H9 (cell line): ENCODE data around the gene SERPING1. TPM values are rescaled to one million over a fixed set of nuclear protein-coding genes. Genes with fewer than 3 reads are reported as not detected.

Experiments
- DNase-seq: peaks from one replicate; pipeline ENCODE4 v3.0.0-alpha.2; 2017
- H2AFZ ChIP-seq: one replicate; pipeline ENCODE4 v1.6.1; 2013; ENCODE audit warnings: mild to moderate bottlenecking, low read length, control low read depth, moderate library complexity
- H2AK5ac ChIP-seq: 2 replicates; pipeline ENCODE4 v1.6.1; 2013; ENCODE audit warnings: low read length, control low read depth, mixed read lengths; ENCODE audit not compliant: insufficient read length
- H2BK120ac ChIP-seq: one replicate; pipeline ENCODE4 v1.6.1; 2013; ENCODE audit warnings: low read depth, mild to moderate bottlenecking, low read length, control low read depth, inconsistent platforms; ENCODE audit not compliant: poor library complexity, severe bottlenecking
- H2BK12ac ChIP-seq: 2 replicates; pipeline ENCODE4 v1.6.1; 2013; ENCODE audit warnings: low read length, control low read depth, mixed read lengths, low read depth; ENCODE audit not compliant: insufficient read length
- H2BK15ac ChIP-seq: 2 replicates; pipeline ENCODE4 v1.6.1; 2013; ENCODE audit warnings: low read depth, low read length, control low read depth
- H2BK20ac ChIP-seq: one replicate; pipeline ENCODE4 v1.6.1; 2013; ENCODE audit warnings: low read depth, mild to moderate bottlenecking, low read length, control low read depth, inconsistent platforms; ENCODE audit not compliant: poor library complexity, severe bottlenecking
- H2BK5ac ChIP-seq: 2 replicates; pipeline ENCODE4 v1.6.1; 2013; ENCODE audit warnings: low read length, control low read depth, mixed read lengths; ENCODE audit not compliant: insufficient read length
- H3K14ac ChIP-seq: 2 replicates; pipeline ENCODE4 v1.6.1; 2013; ENCODE audit warnings: low read length, control low read depth; ENCODE audit not compliant: insufficient read depth
- H3K18ac ChIP-seq: 2 replicates; pipeline ENCODE4 v1.6.1; 2013; ENCODE audit warnings: low read depth, mild to moderate bottlenecking, mixed read lengths, low read length, control low read depth; ENCODE audit not compliant: insufficient read length
- H3K23ac ChIP-seq: 2 replicates; pipeline ENCODE4 v1.6.1; 2013; ENCODE audit warnings: low read length, control low read depth, mixed read lengths, low read depth; ENCODE audit not compliant: insufficient read length
- H3K23me2 ChIP-seq: 2 replicates; pipeline ENCODE4 v1.6.1; 2013; ENCODE audit warnings: low read depth, mild to moderate bottlenecking, mixed read lengths, low read length, control low read depth; ENCODE audit not compliant: insufficient read length, poor library complexity, severe bottlenecking
- H3K27ac ChIP-seq: 2 replicates; pipeline ENCODE4 v1.5.1; 2013; ENCODE audit warnings: low read length, control low read depth, mixed read lengths, low read depth; ENCODE audit not compliant: insufficient read length
- H3K27me3 ChIP-seq: 2 replicates; pipeline ENCODE4 v1.6.1; 2013; ENCODE audit warnings: low read length, control low read depth, inconsistent platforms; ENCODE audit not compliant: insufficient read depth
- H3K4ac ChIP-seq: 2 replicates; pipeline ENCODE4 v1.6.1; 2013; ENCODE audit warnings: low read depth, mild to moderate bottlenecking, control low read depth, inconsistent platforms, low read length, moderate library complexity
- H3K4me1 ChIP-seq: 2 replicates; pipeline ENCODE4 v1.6.1; 2013; ENCODE audit warnings: low read length, control low read depth, inconsistent platforms; ENCODE audit not compliant: insufficient read depth
- H3K4me2 ChIP-seq: 2 replicates; pipeline ENCODE4 v1.6.1; 2013; ENCODE audit warnings: low read length, control low read depth, mixed read lengths; ENCODE audit not compliant: insufficient read length, insufficient read depth
- H3K56ac ChIP-seq: 2 replicates; pipeline ENCODE4 v1.6.1; 2013; ENCODE audit warnings: low read depth, mild to moderate bottlenecking, mixed read lengths, low read length, control low read depth; ENCODE audit not compliant: insufficient read length
- H3K79me1 ChIP-seq: 2 replicates; pipeline ENCODE4 v1.6.1; 2013; ENCODE audit warnings: low read depth, mild to moderate bottlenecking, moderate library complexity, low read length, control low read depth, inconsistent platforms; ENCODE audit not compliant: insufficient read depth, poor library complexity, severe bottlenecking
- H3K79me2 ChIP-seq: 2 replicates; pipeline ENCODE4 v1.6.1; 2013; ENCODE audit warnings: low read length, control low read depth, inconsistent platforms; ENCODE audit not compliant: insufficient read depth
- H3K9ac ChIP-seq: 2 replicates; pipeline ENCODE4 v1.6.1; 2013; ENCODE audit warnings: low read length, control low read depth, mixed read lengths; ENCODE audit not compliant: insufficient read length; ENCODE audit errors: extremely low read depth
- H3K9me3 ChIP-seq: one replicate; pipeline ENCODE4 v1.6.1; 2013; ENCODE audit warnings: low read depth, low read length, inconsistent platforms; ENCODE audit not compliant: control insufficient read depth
- H3T11ph ChIP-seq: one replicate; pipeline ENCODE4 v1.6.1; 2013; ENCODE audit warnings: mild to moderate bottlenecking, low read length, control low read depth, inconsistent platforms
- H4K20me1 ChIP-seq: one replicate; pipeline ENCODE4 v1.6.1; 2013; ENCODE audit not compliant: control insufficient read depth, insufficient read length, insufficient read depth
- H4K5ac ChIP-seq: 2 replicates; pipeline ENCODE4 v1.6.1; 2013; ENCODE audit warnings: low read depth, mild to moderate bottlenecking, mixed read lengths, low read length, control low read depth; ENCODE audit not compliant: insufficient read length
- H4K8ac ChIP-seq: replicated peaks from 2 replicates; pipeline ENCODE4 v1.6.1; 2013; ENCODE audit warnings: low read length, control low read depth, mixed read lengths, low read depth; ENCODE audit not compliant: insufficient read length
- H4K91ac ChIP-seq: 2 replicates; pipeline ENCODE4 v1.6.1; 2013; ENCODE audit warnings: low read depth, mild to moderate bottlenecking, moderate library complexity, mixed read lengths, low read length, control low read depth; ENCODE audit not compliant: insufficient read length
- H3K27ac Mint-ChIP-seq, 3 experiments: 2 replicates in 2 of 3; 3 replicates in 1 of 3; pipeline ENCODE4 v1.8.0; 2020 to 2021; ENCODE audit warnings: mixed read lengths in 3 of 3, mild to moderate bottlenecking in 1 of 3, moderate library complexity in 1 of 3
- H3K27me3 Mint-ChIP-seq: 2 replicates; pipeline ENCODE4 v1.8.0; 2021; ENCODE audit warnings: low read depth, mild to moderate bottlenecking, moderate library complexity, mixed read lengths
- H3K36me3 Mint-ChIP-seq, 3 experiments: 2 replicates in 2 of 3; 3 replicates in 1 of 3; pipeline ENCODE4 v1.8.0; 2020 to 2021; ENCODE audit warnings: low read depth in 3 of 3, mixed read lengths in 3 of 3; ENCODE audit not compliant: insufficient read depth in 1 of 3
- H3K4me1 Mint-ChIP-seq, 2 experiments: 2 replicates each; pipeline ENCODE4 v1.8.0; 2020; ENCODE audit warnings: mixed read lengths in 2 of 2
- H3K4me3 Mint-ChIP-seq, 2 experiments: 2 replicates in 1 of 2; 3 replicates in 1 of 2; pipeline ENCODE4 v1.8.0; 2020 to 2021; ENCODE audit warnings: mild to moderate bottlenecking in 2 of 2, mixed read lengths in 2 of 2, moderate library complexity in 1 of 2
- H3K9me3 Mint-ChIP-seq, 2 experiments: 2 replicates in 1 of 2; 3 replicates in 1 of 2; pipeline ENCODE4 v1.8.0; 2020; ENCODE audit warnings: mild to moderate bottlenecking in 2 of 2, mixed read lengths in 2 of 2, moderate library complexity in 1 of 2
- CTCF ChIP-seq: fragments of 200-600 bp; sonication (generic); conservative IDR thresholded peaks from 3 replicates; pipeline ENCODE4 v1.8.0; 2021; ENCODE audit warnings: antibody characterized with exemption, mild to moderate bottlenecking
- WGBS: extraction: QIAGEN DNeasy Blood & Tissue Kit; methylation state at CpG from one replicate; pipeline ENCODE4 v1.1.7; 2013; ENCODE audit warnings: missing lambda C conversion rate, low lambda C conversion rate, mixed read lengths; ENCODE audit not compliant: insufficient read length; ENCODE audit errors: extremely low coverage; 5-methylcytosine and 5-hydroxymethylcytosine counted together
- total RNA-seq: library from RNA; stranded (reverse); gene quantifications from 2 replicates; pipeline ENCODE4 v1.2.1, GENCODE V29; 2021

SERPING1 gene
- total RNA-seq, 1 experiment from 2014 or later = 35.2 TPM

- Histone ChIP-seq H3K79me2 (peaks cover 7% of the 10 kb centered on the region; the same call in 1 of the 2 replicates), H3K23me2 (peaks cover 11% of the 10 kb centered on the region), H3K14ac (peak overlapping the region; percentile 99), H2AK5ac (peak overlapping the region; percentile 98), H4K5ac (peak overlapping the region; percentile 98), H3K79me1 (no peaks in the 10 kb centered on the region), H3K9ac (peak overlapping the region; percentile 99), H3K27ac (peak overlapping the region; percentile 85), H2BK20ac (no peak overlapping the region), H3K18ac (peak overlapping the region; percentile 100), H3K27me3 (no peaks in the 10 kb centered on the region), H2BK15ac (no peak overlapping the region), H3K4ac (peak overlapping the region; percentile 95; the same call in 1 of the 2 replicates), H3K9me3 (no peaks in the 10 kb centered on the region), H3K23ac (no peak overlapping the region), H3K4me1 (peaks cover 9% of the 10 kb centered on the region; the same call in 1 of the 2 replicates), H2AFZ (no peak overlapping the region), H3T11ph (peak overlapping the region; percentile 62), H4K20me1 (peaks cover 2% of the 10 kb centered on the region), H2BK5ac (peak overlapping the region; percentile 99), H2BK12ac (no peak overlapping the region), H3K56ac (peak overlapping the region; percentile 54), H4K91ac (peak overlapping the region; percentile 99), H3K4me2 (peak overlapping the region; percentile 59), H2BK120ac (peak overlapping the region; percentile 96), H4K8ac (no peak overlapping the region)
- peak overlapping the region; percentile 94 to 100 for H3K4me3 Mint-ChIP-seq
- H3K4me1 Mint-ChIP-seq = peaks cover 48 to 57% of the 10 kb centered on the region in 2 experiments
- WGBS = no CpG with 5 or more reads among the region's 19 CpGs
- peaks cover 6 to 10% of the 10 kb centered on the region in 2 experiments; a peak in 4 of 5 replicates for H3K9me3 Mint-ChIP-seq
- no peak for TF ChIP-seq CTCF
- peaks cover 9% of the 10 kb centered on the region for H3K27me3 Mint-ChIP-seq
- no peak for DNase-seq
- H3K36me3 Mint-ChIP-seq = peaks cover 33 to 51% (median 45%) of the 10 kb centered on the region in 3 experiments
- peak overlapping the region; percentile 98 to 100 (median 100) for H3K27ac Mint-ChIP-seq
Measured at GRCh38 chr11:57638811-57639320, 41.4 kb downstream of the SERPING1 start.
